ENCODE results near the gene PXN.
"Not testable (repeated sequence)": the region's sequence is repeated elsewhere in the genome, so short reads cannot be mapped to it uniquely, and the experiment has no call there.

PXN gene

GRCh38 chr12:120225852-120226640 lies 39.5 kb downstream of the PXN start:
- DNase-seq (ENCODE audit: low spot score), result no peak

GRCh38 chr12:120225200-120225558 lies 40.4 kb downstream of the PXN start:
- no peak for DNase-seq (ENCODE audit: low spot score)

DNA sequence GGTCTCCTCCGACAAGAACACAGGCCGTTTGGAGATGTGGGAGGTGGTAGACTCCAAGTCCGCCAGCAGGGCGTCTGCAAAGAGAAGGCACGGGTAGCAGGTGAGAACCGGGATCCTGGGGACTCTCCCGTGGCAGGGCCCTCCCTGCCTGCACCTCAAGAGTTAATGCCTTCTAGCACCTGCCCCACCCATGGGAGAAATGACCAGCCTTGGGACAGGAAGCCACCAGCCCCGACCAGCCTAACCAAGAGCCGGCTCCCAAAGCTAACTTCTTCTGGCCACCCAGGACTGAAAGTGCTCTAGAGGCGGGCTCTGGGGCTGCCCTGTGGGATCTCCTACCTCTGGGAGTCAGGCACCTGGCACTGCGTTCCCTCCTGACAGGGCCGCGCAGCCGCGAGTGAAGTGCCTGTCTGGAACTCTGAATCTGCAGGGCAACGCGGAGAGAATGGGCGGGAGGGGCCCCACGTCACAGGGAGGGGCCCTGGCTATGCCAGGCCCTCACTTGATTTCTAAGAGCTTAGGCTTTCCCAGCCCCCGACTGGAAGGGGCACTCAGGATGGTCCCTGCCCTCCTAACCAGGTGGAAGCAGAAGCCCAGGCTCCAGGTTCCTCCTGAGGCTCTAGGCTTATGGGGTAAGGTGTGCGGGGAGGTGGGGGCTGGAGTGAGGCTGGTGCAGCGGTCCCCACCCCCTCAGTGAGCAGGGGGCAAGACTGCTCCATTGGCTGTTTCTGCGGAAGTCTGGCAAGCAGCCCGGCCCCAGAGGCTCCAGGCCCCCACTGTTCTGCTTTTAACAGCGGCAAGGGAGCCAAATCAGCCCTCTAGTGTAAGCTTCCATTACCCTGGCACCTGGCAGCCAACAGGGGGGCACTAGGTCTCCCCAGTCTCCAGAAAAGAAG lies 41.0 kb downstream of the PXN start:
- no peak for DNase-seq (ENCODE audit: low spot score)

DNA sequence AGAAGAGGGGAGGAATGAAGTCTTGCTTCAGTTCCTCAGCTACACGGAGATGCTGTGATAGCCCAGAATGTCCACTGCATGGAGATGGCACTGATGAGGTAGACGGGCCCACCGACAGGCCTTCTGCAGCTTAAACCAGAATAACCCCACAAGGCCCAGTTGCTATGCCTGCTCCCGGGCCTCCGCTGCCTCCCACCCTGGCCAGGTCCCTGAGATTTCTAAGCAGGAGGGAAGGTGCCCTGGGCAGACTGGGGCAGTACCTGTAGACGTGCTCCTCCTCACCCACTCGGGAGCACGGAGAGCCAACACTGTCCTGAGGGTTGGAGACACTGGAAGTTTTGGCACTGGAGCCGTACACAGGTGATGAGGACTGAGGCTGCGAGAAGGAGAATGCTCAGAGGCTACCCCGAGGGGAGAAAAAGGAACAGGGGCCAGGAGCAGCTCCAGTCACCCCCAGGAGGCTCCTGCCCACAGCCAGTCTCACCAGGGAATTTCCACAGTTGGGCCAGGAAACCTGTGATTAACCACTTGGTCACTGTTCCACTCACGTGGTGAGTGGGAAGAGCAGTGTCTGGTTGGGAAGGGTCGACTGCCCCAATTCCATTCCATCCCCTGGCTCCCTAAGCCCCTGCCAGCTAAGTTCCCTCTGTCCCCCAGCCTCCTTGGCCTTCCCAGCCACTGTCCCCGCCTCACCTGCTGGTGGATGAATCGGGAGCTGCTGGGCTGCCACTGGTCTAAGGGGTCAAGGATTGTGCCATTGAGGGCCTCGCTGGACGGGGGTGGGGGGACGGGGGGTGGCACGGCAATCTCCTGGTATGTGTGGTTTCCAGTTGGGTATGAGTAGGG lies 41.8 kb downstream of the PXN start:
- DNase-seq (ENCODE audit: low spot score), result no peak

DNA sequence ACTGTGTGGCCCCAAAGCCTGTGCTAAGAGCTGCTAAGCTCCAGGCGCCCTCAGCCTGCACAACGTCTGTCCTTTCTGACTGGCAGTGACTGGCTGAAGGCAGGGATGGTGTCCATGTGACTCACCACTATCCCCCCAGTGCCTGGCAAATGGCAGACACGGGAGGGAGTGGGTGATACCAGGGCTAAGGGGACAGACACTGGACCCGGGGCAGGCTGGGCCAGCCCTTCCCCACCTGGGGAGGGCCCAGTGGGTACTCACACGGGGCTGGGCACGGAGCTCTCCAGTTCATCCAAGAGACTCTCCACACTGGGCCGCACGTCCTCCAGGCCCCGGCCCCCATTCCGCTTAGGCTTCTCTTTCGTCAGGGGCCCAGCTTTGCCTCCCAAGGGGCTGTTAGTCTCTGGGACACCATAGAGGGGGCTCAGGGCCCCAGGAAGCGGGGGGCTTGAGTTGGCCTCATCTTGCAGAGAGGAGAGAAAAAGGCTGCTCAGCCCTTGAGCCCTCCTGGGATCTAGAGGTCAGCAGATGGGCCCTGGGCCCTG lies 43.2 kb downstream of the PXN start:
- DNase-seq (ENCODE audit: low spot score), result no peak

GRCh38 chr12:120221576-120221900 lies 44.0 kb downstream of the PXN start:
- no peak for DNase-seq (ENCODE audit: low spot score)

DNA sequence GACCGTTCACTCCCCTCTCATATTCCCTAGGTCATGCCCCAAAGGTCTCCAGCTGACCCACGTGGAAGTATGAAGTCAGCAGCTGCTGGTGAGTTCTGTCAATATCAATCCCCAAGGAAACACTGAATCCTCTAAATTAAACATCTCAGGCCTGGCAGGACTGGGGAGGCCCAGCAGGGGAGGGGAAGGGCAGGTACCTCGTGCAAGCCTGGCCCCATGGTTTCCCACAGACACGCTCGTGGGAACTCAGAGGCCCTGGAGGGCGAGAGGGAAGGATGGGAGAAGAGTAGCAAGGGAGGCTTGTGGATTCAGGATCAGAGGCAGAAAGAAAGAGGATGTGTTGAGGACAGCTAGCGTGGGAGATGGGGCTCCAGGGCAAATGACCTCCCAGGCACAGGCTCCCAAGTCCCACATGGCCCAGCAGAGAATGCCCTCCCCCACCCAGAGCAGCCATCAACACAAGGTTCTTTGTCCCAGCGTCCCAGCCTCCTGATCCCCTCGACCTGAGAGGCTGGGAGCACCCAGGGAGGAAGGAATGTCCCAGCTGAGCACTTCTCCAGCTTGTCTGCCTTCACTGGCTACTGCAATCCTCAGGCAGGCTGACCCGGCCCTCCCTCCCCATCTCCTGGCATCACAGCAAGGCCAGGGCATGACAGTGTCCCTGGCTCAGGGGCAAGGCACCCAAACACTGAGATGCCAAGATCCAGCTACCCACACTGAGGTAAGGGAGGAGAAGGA lies 44.5 kb downstream of the PXN start:
- DNase-seq (ENCODE audit: low spot score), result no peak

DNA sequence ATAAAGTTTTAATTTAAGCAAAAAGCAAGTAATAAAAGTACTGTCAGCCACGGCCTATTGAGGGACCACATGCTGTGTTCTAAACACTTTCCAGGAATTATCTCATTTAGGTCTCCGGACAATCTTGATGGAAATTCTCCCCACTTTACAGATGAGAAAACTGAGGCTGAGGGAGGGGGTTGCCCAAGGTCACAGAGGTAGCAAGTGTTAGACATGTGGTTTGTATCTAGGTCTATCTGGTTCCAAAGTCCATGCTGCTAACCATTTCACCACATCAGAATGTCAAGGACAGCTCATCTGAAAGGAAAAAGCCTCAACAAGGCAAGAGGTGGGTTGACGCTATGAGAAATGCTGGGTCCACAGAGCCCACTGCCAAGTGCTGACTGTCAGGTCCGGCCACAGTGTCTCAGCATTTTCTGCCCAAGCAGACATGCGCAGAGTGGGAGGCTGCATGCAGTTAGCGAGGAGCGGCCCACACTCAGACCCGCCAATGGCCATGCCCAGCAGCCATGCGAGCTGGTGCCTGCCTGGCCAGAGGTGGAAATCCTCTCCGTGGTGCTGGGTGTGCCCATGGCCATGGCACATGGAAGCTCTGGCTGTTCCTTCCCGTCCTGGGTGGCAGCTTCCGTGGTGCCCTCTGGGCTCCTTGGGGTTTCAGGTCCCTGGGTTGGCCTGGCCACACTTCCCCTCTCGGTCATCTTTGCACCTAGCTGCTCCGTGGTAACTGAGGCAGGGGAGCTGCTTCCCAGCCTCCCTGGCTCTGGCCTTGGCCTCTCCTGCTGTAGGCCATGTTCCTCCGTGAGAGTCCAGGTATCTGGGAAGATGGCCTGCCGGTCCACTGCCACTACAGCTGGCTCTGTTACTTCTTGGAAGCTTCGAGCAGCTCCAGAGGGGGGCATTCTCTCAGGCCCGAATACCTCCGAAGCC lies 46.6 kb downstream of the PXN start:
- DNase-seq (ENCODE audit: low spot score), result no peak

- DNase-seq (ENCODE audit: low spot score), result no peak
These were observed 48.6 kb downstream of the PXN start for GRCh38 chr12:120216742-120217605.

DNA sequence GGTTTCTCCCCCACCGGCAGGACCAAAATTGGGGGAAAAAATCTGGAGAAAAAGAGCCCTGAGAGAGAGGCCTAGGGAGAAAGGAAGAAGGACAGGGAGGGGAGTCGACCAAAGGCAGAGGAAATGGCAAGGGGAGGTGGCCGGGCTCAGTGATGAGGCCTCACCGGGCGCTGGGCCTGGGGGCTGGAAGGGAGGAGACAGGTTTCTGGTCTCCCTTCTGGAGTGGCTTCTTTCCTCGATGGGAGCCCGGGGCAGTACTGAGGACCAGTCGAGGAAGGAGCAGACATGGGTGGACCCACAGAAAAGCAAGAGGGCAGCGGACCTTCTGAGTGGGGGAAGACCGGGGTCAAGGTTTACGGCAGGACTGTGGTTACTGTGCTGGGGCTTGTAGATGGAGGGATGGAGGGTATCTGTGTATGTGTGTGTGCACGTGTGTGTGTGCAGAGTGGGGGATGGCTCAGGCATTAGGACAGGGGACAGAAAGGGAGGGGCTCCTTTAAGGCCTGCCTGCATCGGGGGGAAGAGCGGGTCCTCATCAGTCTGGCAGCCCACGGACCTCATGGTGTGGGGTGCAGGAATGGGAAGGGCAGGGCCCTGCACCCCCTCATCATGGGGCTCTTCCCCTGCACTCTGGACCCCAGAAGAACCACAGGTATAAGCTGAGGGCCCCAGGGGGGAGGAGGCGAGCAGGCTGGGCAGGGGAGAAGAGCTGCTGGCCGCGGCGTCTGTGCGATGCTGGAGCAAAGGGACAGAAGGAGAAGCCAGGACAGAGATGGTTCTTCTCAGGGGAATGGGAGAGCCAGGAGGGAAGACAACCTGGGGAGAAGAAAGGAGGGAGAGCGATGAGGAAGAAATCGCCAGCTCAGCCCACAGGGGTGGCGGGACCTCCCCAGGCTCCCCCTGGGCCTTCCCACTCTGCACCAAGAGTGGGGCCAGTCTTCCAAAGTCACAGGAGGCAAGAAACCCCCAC lies 49.5 kb downstream of the PXN start:
- no peak for DNase-seq (ENCODE audit: low spot score)

- no peak for DNase-seq (ENCODE audit: low spot score)
These were observed 50.2 kb downstream of the PXN start for GRCh38 chr12:120215357-120215735.

DNA sequence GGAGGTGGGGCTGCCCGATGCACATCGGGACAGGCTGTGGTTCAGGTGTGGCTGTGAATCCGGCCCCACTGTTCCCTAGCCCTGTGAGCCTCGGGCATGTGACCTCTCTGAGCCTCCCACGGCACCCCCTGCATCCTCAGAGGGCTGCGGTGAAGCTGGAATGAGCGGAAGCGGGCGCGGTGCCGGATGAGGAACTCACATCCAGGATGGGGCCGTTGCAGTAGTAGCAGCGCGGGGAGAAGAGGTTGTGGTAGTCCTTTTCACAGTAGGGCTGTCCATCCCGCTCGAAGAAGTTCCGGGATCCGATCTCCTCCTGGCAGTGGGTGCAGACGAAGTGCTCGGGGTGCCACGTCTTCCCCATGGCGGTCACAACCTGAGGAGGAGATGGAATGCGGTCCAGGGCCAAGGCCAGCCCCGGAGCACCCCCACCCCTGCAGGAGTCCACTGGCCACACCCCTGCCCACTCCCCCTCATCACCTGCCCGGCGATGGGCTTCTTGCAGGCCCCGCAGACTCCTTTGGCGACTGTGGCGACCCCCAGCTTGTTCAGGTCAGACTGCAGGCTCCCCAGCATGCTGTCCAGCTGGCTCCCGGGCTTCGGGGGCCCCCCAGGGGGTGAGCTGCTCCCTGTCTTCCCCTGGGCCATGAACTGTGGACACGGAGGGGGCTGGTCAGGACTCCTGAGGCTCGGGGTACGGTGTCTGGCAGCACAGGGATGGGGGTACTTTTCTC lies 50.7 kb downstream of the PXN start:
- DNase-seq (ENCODE audit: low spot score), result no peak

DNA sequence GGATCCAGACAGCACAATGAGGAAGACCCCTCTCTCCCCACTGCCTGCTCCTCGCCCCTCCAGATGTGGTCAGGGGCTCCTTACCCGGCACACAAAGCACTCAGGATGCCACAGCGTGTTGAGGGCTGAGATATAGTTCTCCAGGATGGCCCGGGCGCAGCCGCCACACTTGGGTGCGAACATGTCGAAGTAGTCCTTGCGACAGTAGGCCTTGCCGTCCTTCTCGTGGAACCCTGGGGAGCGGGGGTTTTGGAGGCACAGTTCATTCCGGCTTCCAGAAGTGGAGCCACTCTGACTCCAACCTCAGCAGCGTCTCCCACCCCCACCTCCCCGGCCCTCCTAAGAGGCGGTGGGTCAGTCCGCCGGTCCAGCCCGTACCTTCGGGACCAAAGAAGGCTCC lies 51.8 kb downstream of the PXN start:
- DNase-seq (ENCODE audit: low spot score), result no peak

DNA sequence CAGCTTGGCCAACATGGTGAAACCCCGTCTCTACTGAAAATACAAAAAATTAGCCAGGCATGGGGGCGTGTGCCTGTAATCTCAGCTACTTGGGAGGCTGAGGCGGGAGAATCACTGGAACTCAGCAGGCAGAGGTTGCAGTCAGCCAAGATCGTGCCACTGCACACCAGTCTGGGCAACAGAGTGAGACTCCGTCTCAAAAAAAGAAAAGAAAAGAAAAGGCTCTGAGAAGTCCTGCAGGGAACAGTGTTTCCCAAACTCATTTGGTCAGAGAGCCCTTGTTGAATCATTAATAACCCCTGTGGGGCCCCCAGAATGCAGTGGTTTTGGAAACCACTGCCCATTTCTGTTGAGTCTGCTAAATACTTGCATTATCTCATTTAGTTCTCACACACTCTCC lies 52.3 kb downstream of the PXN start:
- not testable (repeated sequence) for DNase-seq (ENCODE audit: low spot score)

DNA sequence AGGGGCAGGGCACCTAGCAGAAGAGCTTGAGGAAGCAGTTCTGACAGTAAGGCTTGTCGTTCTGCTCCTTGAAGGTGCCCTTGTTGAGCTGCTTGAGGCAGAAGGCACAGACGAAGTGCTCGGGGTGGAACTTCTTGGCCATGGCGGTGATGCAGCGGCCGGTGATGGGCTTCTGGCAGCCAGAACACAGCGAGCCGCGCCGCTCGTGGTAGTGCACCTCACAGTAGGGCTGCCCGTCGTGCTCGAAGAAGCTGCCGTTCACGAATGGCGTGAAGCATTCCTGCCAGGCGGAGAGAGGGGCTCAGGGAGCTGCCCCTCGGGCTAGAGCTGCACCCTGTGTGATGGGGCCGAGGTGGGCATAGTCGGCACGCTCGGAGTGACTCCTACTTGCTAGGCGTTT lies 53.2 kb downstream of the PXN start:
- DNase-seq (ENCODE audit: low spot score), result no peak

DNA sequence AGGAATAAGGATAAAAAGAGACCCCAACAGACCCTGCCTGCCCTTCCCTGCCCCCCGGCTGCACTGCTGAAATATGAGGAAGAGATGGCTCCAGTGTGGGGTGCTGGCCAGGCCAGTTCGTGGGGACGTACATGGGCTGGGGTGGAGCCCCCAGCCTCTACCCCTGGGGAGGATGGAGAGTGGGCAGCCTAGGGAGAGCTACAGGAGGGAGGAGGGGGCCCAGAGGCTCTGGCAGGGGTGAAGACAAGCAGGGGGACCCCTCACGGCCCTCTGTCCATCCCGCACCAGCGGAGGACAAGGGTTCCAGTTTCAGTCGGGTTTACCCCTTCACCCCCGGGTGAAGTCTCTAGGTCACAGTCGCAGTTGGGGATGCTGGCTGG lies 53.6 kb downstream of the PXN start:
- DNase-seq (ENCODE audit: low spot score), result no peak

- DNase-seq (ENCODE audit: low spot score), result no peak
These were observed 54.2 kb downstream of the PXN start for GRCh38 chr12:120211243-120211903.
